BE2C (cell line): Measurements from ENCODE around the gene PPIE.

Experiments
- DNase-seq: peaks from one replicate; pipeline ENCODE4 v3.0.0-alpha.2; 2020
- H3K27me3 ChIP-seq: fragments of 250-450 bp; sonication (Bioruptor Pico); 2 replicates; pipeline ENCODE4 v1.5.1; 2020; ENCODE audit warnings: mild to moderate bottlenecking
- H3K36me3 ChIP-seq: fragments of 250-450 bp; sonication (Bioruptor Pico); 2 replicates; pipeline ENCODE4 v1.5.1; 2020; ENCODE audit warnings: mild to moderate bottlenecking
- H3K4me1 ChIP-seq: fragments of 250-450 bp; sonication (Bioruptor Pico); 2 replicates; pipeline ENCODE4 v1.5.1; 2020
- H3K4me3 ChIP-seq: 2 replicates; pipeline ENCODE4 v1.5.1; 2011; ENCODE audit warnings: low read depth, low read length
- H3K9me3 ChIP-seq: fragments of 250-450 bp; sonication (Bioruptor Pico); 2 replicates; pipeline ENCODE4 v1.5.1; 2020
- TF ChIP-seq, protein P1 (sequence below): IDR thresholded peaks from 2 replicates; pipeline ENCODE4 v1.5.1; 2012; ENCODE audit warnings: mild to moderate bottlenecking, low read depth, low read length

PPIE gene

DNA sequence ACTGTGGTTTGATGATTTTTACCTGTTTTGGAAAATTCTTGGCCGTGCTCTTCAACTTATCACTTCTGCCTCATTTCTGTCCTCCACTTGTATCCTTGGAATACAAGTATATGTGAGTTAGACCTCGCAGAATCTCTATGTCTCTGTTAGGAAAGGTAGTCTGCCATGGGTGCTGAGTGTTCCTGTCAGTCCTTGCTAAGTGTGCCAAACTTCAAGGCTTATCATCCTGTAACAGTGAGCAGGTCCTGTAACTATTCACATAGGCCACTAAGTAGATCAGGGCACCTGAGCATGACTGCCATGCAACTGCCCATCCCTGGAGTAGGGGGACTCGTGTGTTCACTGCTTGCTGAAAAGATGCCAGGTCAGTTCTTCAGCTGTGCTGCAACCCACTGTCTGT, 74.2 kb downstream of the PPIE start:
- Histone ChIP-seq H3K9me3 (no peaks in the 10 kb centered on the region), H3K4me3 (no peak overlapping the region), H3K4me1 (no peaks in the 10 kb centered on the region), H3K36me3 (no peaks in the 10 kb centered on the region), H3K27me3 (no peaks in the 10 kb centered on the region)
- TF ChIP-seq, protein P1, sequence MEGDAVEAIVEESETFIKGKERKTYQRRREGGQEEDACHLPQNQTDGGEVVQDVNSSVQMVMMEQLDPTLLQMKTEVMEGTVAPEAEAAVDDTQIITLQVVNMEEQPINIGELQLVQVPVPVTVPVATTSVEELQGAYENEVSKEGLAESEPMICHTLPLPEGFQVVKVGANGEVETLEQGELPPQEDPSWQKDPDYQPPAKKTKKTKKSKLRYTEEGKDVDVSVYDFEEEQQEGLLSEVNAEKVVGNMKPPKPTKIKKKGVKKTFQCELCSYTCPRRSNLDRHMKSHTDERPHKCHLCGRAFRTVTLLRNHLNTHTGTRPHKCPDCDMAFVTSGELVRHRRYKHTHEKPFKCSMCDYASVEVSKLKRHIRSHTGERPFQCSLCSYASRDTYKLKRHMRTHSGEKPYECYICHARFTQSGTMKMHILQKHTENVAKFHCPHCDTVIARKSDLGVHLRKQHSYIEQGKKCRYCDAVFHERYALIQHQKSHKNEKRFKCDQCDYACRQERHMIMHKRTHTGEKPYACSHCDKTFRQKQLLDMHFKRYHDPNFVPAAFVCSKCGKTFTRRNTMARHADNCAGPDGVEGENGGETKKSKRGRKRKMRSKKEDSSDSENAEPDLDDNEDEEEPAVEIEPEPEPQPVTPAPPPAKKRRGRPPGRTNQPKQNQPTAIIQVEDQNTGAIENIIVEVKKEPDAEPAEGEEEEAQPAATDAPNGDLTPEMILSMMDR: no peak
- DNase-seq: no peak
